Activated CD4-positive, alpha-beta T cell treated with anti-CD3 and anti-CD28 coated beads, Interleukin-2, amount 10 ng/mL, durations not matched to agents 24 days and 14 days (primary cell): ENCODE measurements around the gene BARD1. TPM values are rescaled to one million over a fixed set of nuclear protein-coding genes. Genes with fewer than 3 reads are reported as not detected.

Source experiments
- DNase-seq: peaks from one replicate; pipeline ENCODE4 v3.0.0; 2022
- H3K27ac Mint-ChIP-seq: one replicate; pipeline ENCODE4 v1.8.0; 2022; ENCODE audit warnings: mild to moderate bottlenecking, mixed read lengths
- H3K27me3 Mint-ChIP-seq: one replicate; pipeline ENCODE4 v1.8.0; 2022; ENCODE audit warnings: mixed read lengths
- H3K36me3 Mint-ChIP-seq: one replicate; pipeline ENCODE4 v1.8.0; 2022; ENCODE audit warnings: low read depth, mild to moderate bottlenecking, mixed read lengths
- H3K4me1 Mint-ChIP-seq: one replicate; pipeline ENCODE4 v1.8.0; 2021; ENCODE audit warnings: mixed read lengths
- H3K4me3 Mint-ChIP-seq: one replicate; pipeline ENCODE4 v1.8.0; 2022; ENCODE audit warnings: mild to moderate bottlenecking, moderate library complexity, mixed read lengths
- H3K9me3 Mint-ChIP-seq: one replicate; pipeline ENCODE4 v1.8.0; 2021; ENCODE audit warnings: mixed read lengths
- intact Hi-C: fragments of 100-400 bp; cut with micrococcal nuclease; formaldehyde crosslinking; loops from one replicate; pipeline ENCODE4 v1.15.1; 2023
- total RNA-seq: library from RNA; stranded (reverse); gene quantifications from 2 replicates; pipeline ENCODE4 v1.2.3, GENCODE V29; 2022

The BARD1 gene
- 34.3 and 36.4 TPM in 2 replicates for total RNA-seq

DNA sequence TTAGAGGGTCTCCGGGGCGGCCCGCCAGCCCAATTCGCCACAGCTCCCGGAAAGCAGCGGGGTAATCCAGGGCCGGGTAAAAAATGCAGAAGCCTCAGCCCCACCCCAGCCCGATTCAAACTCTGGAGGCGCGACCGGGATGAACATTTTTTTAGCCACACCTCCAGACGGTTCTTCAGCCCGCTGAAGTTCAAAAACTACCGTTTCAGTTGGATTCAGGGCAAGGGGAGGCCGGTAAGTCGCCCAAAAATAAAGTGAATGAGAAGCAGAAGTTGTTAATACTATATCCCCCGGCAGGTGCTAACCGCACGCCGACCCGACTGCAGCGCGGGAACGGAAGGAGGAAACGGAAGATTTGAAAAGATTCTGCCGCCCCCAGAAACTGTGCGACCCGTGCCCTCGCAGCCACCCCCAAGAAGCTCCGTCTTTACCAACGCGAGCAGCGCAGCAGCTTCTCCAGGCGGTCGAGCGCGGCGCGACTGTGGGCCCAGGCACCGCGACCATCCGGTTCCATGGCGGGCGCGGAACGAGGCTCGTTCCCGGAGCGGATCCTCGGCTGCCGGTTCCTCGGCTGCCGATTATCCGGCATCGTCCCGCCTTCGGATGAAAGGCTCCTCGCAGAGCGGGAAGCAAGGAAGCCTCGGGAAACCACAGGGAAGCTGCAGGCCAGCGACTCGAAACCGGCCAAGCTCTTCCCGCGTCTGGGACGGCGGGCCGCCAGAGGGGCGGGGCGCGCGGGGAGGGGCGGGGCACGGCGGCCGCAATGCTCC is at the start of gene BARD1:
TSS of gene BARD1 (minus strand) at position 703 of the 770 bp plus-strand sequence. CDS start at position 589, 114 bp downstream.
- Mint-ChIP-seq H3K4me3 (peak within 1 kb of the TSS; percentile 90), H3K4me1 (peaks cover 34% of the 10 kb centered on the region), H3K27me3 (peaks cover 13% of the 10 kb centered on the region), H3K9me3 (no peaks in the 10 kb centered on the region), H3K27ac (peak within 1 kb of the TSS; percentile 91), H3K36me3 (peaks cover 8% of the 10 kb centered on the region)
- intact Hi-C loops: loop anchor here (1.0 to 10.0 kb wide), 5 partner anchors 42 to 1792 kb away; partner anchors contain the start of genes ATIC and SPAG16
- DNase-seq: peak; percentile 88

DNA sequence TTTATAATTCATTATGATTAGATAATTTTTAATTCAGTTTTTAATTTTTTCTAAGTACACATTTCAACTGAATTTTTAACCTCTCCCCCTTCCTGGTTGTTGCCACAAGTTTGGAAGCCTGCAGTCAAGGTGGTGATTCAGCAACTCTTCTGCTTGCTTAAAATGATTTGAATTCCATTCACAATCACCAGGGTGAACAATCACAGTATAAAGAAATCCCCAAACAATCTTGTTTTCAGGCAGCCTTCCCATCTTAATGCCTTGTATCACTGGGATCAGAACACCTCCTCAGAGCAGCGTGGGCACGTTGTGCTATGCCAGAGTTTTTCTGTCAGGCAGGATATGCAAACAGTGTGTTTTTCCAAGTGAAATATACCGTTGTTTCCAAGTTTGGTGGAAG is 46.7 kb upstream of the BARD1 start:
- no peak for DNase-seq
- no peaks in the 10 kb centered on the region for H3K4me1 Mint-ChIP-seq
- H3K27ac Mint-ChIP-seq: no peak overlapping the region
- intact Hi-C loops: no loop called here
- H3K36me3 Mint-ChIP-seq: no peaks in the 10 kb centered on the region
- no peak overlapping the region for H3K4me3 Mint-ChIP-seq
- H3K9me3 Mint-ChIP-seq: peaks cover 3% of the 10 kb centered on the region
- H3K27me3 Mint-ChIP-seq: peaks cover 5% of the 10 kb centered on the region

GRCh38 chr2:214853906-214854305 is 44.4 kb upstream of the BARD1 start:
- intact Hi-C loops: no loop called here
- Mint-ChIP-seq H3K4me3 (no peak overlapping the region), H3K27me3 (peaks cover 5% of the 10 kb centered on the region), H3K27ac (no peak overlapping the region), H3K4me1 (no peaks in the 10 kb centered on the region), H3K9me3 (no peaks in the 10 kb centered on the region), H3K36me3 (no peaks in the 10 kb centered on the region)
- DNase-seq: no peak

DNA sequence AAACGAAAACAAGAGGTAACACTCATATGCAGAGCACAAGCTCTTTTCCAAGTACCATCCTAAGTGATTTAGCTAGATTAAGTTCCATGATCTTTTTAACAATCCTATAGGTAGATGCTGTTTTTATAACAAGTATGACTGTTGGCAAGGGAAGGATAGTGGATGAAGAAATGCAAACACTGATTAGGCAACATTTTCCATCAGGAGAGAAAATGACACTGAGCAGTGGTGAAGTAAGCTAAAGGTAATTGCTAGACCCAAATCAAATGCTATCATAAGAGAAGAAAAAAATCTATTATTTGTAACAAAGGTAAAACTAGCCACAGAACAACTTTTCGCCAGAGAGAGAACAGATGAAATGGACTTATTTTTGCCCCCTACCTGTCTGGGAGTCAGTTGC is 34.3 kb upstream of the BARD1 start:
- no peak overlapping the region for H3K4me3 Mint-ChIP-seq
- intact Hi-C loops: no loop called here
- H3K4me1 Mint-ChIP-seq: no peaks in the 10 kb centered on the region
- no peaks in the 10 kb centered on the region for H3K36me3 Mint-ChIP-seq
- no peak overlapping the region for H3K27ac Mint-ChIP-seq
- H3K27me3 Mint-ChIP-seq: no peaks in the 10 kb centered on the region
- H3K9me3 Mint-ChIP-seq: peaks cover 7% of the 10 kb centered on the region
- DNase-seq: no peak

GRCh38 chr2:214839464-214839863 is 30.0 kb upstream of the BARD1 start:
- Mint-ChIP-seq H3K27ac (no peak overlapping the region), H3K27me3 (no peaks in the 10 kb centered on the region), H3K4me3 (no peak overlapping the region), H3K9me3 (no peaks in the 10 kb centered on the region), H3K4me1 (no peaks in the 10 kb centered on the region), H3K36me3 (no peaks in the 10 kb centered on the region)
- no peak for DNase-seq
- intact Hi-C loops: no loop called here

GRCh38 chr2:214837466-214837865 is 28.0 kb upstream of the BARD1 start:
- Mint-ChIP-seq H3K4me3 (no peak overlapping the region), H3K27me3 (no peaks in the 10 kb centered on the region), H3K4me1 (no peaks in the 10 kb centered on the region), H3K9me3 (no peaks in the 10 kb centered on the region), H3K36me3 (no peaks in the 10 kb centered on the region), H3K27ac (no peak overlapping the region)
- intact Hi-C loops: no loop called here
- no peak for DNase-seq

GRCh38 chr2:214836568-214836967 is 27.1 kb upstream of the BARD1 start:
- Mint-ChIP-seq H3K4me1 (no peaks in the 10 kb centered on the region), H3K9me3 (no peaks in the 10 kb centered on the region), H3K27me3 (peaks cover 2% of the 10 kb centered on the region), H3K36me3 (no peaks in the 10 kb centered on the region), H3K27ac (no peak overlapping the region), H3K4me3 (no peak overlapping the region)
- intact Hi-C loops: no loop called here
- no peak for DNase-seq

- no peaks in the 10 kb centered on the region for H3K4me1 Mint-ChIP-seq
- no peak overlapping the region for H3K4me3 Mint-ChIP-seq
- H3K9me3 Mint-ChIP-seq: no peaks in the 10 kb centered on the region
Measured at GRCh38 chr2:214830794-214831346, 21.4 kb upstream of the BARD1 start.

GRCh38 chr2:214816008-214816533 is 6.6 kb upstream of the BARD1 start:
- Mint-ChIP-seq H3K4me1 (no peaks in the 10 kb centered on the region), H3K36me3 (no peaks in the 10 kb centered on the region), H3K27ac (no peak overlapping the region), H3K4me3 (no peak overlapping the region), H3K27me3 (peaks cover 36% of the 10 kb centered on the region), H3K9me3 (no peaks in the 10 kb centered on the region)
- intact Hi-C loops: no loop called here
- DNase-seq: no peak

More at GRCh38 chr2:214830794-214831346, 21.4 kb upstream of the BARD1 start:
- DNase-seq: peak; percentile 59
- no peaks in the 10 kb centered on the region for H3K36me3 Mint-ChIP-seq
- H3K27me3 Mint-ChIP-seq: peaks cover 20% of the 10 kb centered on the region
- H3K27ac Mint-ChIP-seq: no peak overlapping the region
- intact Hi-C loops: no loop called here

DNA sequence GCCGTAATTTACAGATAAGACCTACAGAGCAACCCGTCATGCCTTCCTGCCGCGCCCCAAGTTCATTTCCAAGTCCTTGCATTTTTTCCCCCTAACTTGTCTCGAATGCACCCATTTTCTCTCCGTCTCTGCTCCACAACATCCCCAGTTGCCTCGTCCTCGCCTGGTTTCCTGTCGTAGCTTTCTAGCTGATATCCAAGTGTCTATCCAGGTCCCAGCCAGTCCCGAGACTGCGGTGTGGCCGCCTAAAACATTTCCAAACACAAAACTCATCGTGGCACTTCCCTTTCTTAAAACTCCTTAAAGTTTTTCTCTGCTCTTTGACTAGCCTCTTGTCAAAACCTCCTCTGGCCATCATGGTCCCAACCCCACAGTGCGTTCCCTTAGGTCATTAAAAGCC is 1.2 kb upstream of the BARD1 start:
- DNase-seq: peak; percentile 61
- peaks cover 21% of the 10 kb centered on the region for H3K27me3 Mint-ChIP-seq
- H3K27ac Mint-ChIP-seq: peak overlapping the region; percentile 63
- intact Hi-C loops: no loop called here
- H3K4me1 Mint-ChIP-seq: peaks cover 24% of the 10 kb centered on the region
- H3K36me3 Mint-ChIP-seq: peaks cover 4% of the 10 kb centered on the region
- H3K4me3 Mint-ChIP-seq: peak overlapping the region; percentile 90
- H3K9me3 Mint-ChIP-seq: no peaks in the 10 kb centered on the region

- Mint-ChIP-seq H3K4me1 (peaks cover 28% of the 10 kb centered on the region), H3K27ac (peak overlapping the region; percentile 83), H3K9me3 (no peaks in the 10 kb centered on the region), H3K4me3 (peak overlapping the region; percentile 90), H3K27me3 (peaks cover 20% of the 10 kb centered on the region), H3K36me3 (peaks cover 8% of the 10 kb centered on the region)
- intact Hi-C loops: loop anchor here (1.0 to 10.0 kb wide), 5 partner anchors 43 to 1793 kb away; partner anchors contain the start of genes ATIC and SPAG16
- peak; percentile 100 for DNase-seq
Measured at GRCh38 chr2:214809751-214810564, 475 bp upstream of the BARD1 start.

DNA sequence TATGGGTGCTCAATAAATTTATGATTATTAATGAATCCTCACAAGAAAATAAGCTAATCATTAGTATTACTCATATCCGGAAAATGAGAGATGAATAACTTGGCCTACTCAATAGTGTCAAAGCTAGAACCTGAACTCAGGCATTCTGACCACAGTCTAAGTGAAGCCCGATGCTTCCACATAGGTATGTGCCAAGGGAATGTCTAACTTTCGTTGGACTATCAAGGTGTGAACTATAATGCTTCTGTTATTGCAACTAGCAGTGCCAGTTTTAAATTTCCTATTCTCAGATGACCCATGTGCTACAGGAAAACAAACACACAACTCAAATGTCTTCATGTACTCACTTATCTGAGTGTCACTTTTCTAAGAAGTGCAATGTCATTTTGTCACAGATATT is 1.8 kb downstream of the BARD1 start:
- peak overlapping the region; percentile 91 for H3K27ac Mint-ChIP-seq
- H3K27me3 Mint-ChIP-seq: peaks cover 6% of the 10 kb centered on the region
- H3K4me3 Mint-ChIP-seq: peak overlapping the region; percentile 90
- intact Hi-C loops: loop anchor here (5.0 to 10.0 kb wide), 4 partner anchors 40 to 1790 kb away; partner anchors contain the start of gene SPAG16
- no peaks in the 10 kb centered on the region for H3K9me3 Mint-ChIP-seq
- peaks cover 14% of the 10 kb centered on the region for H3K36me3 Mint-ChIP-seq
- H3K4me1 Mint-ChIP-seq: peaks cover 39% of the 10 kb centered on the region
- no peak for DNase-seq

DNA sequence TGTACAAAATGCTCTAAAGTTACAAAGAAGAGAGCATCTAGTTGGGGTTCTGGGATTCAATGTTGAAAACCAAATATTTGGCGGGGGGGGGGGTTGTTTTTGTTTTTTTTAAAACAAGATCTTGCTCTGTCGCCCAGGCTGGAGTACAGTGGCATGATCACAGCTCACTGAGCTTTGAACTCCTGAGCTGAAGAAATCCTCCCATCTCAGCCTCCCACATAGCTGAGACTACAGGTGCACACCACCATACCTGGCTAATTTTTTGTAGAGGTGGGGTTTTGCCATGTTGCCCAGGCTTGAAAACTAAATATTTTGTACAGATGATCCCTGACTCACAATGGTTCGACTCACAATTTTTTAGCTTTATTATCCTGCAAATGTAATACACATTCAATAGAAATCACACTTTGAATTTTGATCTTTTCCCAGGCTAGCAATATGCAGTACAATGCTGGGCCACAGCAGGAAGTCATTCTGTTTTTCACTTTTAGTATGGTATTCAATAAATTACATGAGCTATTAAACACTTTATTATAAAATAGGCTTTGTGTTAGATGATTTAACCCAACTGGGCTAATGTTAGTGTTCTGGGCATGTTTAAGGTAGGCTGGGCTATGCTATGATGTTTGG is 7.6 kb downstream of the BARD1 start:
- peaks cover 58% of the 10 kb centered on the region for H3K4me1 Mint-ChIP-seq
- H3K27ac Mint-ChIP-seq: no peak overlapping the region
- no peaks in the 10 kb centered on the region for H3K27me3 Mint-ChIP-seq
- peaks cover 29% of the 10 kb centered on the region for H3K36me3 Mint-ChIP-seq
- no peak overlapping the region for H3K4me3 Mint-ChIP-seq
- intact Hi-C loops: loop anchor here (10.0 kb wide), 1 partner anchor 1517 kb away; the partner anchor contains the start of gene SPAG16
- no peak for DNase-seq
- peaks cover 3% of the 10 kb centered on the region for H3K9me3 Mint-ChIP-seq
